ENCODE data around the gene CTCFL.

The CTCFL gene

GRCh38 chr20:57524511-57525176 lies at the start of gene CTCFL:
CTCFL (minus strand) TSS chr20:57525140; CDS start chr20:57524205, 935 bp downstream.
- DNase-seq (ENCODE audit: low read depth in 2 of 2), result no peak

- DNase-seq (ENCODE audit: low read depth in 2 of 2), result no peak
Measured at GRCh38 chr20:57573894-57574293, 49.0 kb upstream of the CTCFL start.

DNA sequence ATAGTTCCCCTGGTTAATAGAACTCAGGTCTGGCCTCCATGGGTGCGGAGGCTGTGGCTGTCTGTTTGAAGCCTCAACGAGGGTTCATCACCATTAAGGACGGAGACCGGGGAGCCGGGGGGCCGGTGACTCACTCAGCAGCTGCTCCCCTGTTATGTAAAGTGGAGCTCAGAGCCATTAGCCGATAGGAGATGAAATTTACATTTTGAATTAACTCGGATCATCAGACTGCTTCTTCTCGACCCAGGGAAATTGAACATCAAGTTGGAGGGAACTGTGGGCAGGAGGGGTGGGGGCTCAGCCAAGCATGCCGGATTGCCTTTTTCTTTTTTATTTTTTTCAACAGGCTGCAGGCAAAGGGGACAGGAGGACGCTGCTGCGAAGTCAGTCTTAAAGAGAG lies 48.3 kb upstream of the CTCFL start:
- DNase-seq (ENCODE audit: low read depth in 2 of 2), result no peak

- DNase-seq (ENCODE audit: low read depth in 2 of 2), result no peak
Measured at GRCh38 chr20:57571782-57572416, 47.0 kb upstream of the CTCFL start.

DNA sequence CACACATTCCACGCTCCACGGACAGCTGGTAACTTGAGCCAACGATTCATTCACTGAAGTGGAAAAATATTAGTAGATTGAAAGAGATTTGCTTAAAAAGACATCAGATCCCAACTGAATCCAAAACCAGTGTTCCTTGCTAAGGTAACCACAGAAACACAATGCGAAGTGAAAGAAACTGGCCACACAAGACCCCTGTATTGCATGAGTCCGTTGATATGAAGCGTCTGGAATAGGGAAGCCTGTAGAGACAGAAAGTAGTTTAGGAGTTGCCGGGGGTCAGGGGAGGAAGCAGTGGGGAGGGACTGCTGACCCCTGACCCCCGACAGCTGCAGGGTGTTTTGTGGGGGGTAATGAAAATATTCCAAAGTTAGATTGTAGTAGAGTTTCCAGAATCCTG lies 46.0 kb upstream of the CTCFL start:
- no peak for DNase-seq (ENCODE audit: low read depth in 2 of 2)

- DNase-seq (ENCODE audit: low read depth in 2 of 2), result no peak
Measured at GRCh38 chr20:57570145-57570850, 45.4 kb upstream of the CTCFL start.

GRCh38 chr20:57568960-57569359 lies 44.0 kb upstream of the CTCFL start:
- no peak for DNase-seq (ENCODE audit: low read depth in 2 of 2)

- DNase-seq (ENCODE audit: low read depth in 2 of 2), result no peak
Measured at GRCh38 chr20:57568088-57568896, 43.4 kb upstream of the CTCFL start.

DNA sequence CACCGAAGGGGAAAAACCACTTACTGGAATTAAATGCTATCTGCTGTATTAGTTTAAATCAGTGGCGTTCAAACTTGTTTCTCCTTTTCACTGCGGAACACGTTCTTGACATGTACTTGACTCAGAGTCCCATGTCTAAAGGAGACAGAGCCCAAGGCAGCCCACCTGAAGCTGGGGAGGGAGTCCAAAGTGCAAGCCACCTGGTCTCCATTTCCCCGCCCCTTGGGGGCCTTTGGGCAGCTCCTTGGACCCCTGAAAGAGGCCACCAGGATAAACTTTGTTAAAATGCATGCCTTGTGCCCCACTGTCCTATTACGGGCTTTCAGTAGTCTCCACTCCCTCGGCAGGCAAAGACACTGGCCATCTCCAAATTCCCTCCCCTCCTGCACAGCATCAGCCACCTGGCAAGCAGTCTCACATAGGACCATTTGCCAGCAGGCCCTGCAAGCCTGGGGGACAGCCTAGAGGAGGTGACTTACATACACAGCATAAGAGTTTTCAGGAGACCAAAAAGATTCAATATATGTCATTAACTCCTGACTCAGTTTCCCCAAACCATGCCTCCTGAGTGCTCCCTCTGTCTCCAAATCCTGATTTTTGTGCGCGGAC lies 42.6 kb upstream of the CTCFL start:
- no peak for DNase-seq (ENCODE audit: low read depth in 2 of 2)

DNA sequence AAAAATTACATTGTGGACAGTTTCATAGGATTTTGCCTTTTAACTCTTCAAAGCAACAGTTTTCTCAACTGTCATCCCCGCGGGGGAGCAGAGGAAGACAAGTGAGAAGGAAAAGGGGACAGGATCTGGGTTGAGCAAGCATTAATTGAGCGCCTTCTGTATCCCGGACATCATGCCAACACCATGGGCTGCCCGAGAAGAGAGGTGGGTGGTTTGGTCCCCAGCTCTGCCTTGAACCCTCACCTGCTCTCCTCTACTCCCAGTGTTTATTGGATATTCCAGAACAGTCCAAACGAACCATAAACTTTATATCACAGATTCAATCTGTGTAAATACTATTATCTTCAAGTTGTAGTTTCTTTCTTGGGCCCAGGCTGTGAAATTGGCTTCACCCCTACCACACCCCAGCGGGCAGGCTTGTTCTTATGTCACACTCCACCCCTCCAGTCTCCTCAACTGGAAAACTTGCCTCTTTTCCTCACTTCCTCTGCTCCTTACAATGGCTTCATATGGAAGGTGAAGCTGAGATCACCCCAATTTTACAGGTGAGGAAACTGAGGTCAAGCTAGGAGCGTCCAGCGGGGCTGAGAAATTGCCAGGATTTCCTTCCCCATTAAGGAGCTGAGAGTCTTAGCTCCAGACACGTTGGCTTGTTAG lies 42.0 kb upstream of the CTCFL start:
- DNase-seq (ENCODE audit: low read depth in 2 of 2), result no peak

DNA sequence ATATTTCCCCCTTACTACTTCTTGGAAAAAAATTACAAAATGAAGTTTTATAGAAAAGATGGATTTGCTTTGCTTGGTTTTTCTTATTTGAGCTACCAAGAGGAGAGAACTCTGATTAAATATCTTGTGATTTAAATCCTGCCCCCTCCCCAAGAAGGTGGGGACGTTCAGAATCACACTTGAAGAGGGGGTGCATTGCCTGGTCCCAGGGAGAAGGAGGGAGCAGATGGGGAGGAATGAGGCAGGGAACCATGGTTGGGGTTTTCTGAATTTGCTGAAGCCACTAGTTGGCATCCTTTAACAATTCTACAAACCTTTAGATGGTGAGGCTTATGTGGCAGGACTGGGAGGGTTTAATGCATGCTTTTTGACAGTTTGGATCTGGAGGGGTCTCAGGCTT lies 41.5 kb upstream of the CTCFL start:
- DNase-seq (ENCODE audit: low read depth in 2 of 2), result no peak

DNA sequence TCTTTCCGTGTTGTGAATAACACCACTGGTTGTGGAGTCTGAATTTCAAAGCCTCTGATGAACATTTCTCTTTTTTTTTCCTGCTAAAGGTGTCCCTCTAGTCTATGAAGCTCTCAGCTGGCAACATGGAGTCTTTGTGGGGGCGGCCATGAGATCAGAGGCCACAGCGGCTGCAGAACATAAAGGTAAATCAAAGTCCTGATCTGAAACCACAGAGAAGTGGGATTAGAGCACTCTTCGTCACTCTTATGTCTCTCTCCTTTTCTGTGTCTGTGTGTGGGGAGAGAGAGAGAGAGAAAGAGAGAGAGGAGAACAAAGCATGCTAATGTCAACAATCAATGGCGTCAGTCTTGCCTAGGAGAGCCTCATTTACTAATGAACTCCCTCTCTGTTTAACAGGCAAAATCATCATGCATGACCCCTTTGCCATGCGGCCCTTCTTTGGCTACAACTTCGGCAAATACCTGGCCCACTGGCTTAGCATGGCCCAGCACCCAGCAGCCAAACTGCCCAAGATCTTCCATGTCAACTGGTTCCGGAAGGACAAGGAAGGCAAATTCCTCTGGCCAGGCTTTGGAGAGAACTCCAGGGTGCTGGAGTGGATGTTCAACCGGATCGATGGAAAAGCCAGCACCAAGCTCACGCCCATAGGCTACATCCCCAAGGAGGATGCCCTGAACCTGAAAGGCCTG lies 40.2 kb upstream of the CTCFL start:
- DNase-seq (ENCODE audit: low read depth in 2 of 2), result no peak

- DNase-seq (ENCODE audit: low read depth in 2 of 2), result no peak
Measured at GRCh38 chr20:57564180-57564802, 39.4 kb upstream of the CTCFL start.

DNA sequence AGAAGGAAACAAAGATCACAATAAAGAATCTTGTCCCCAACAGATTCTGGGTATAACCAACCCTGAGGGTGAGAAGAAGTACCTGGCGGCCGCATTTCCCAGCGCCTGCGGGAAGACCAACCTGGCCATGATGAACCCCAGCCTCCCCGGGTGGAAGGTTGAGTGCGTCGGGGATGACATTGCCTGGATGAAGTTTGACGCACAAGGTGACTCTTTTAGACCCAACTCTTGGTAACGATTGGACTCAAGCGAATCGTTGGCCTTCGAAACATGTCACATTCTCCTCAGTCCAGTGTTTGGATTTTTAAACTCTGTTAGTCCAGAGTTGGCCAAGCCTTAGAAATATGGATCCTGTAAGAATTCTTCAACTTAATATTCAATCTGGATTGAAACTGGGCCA lies 38.6 kb upstream of the CTCFL start:
- DNase-seq (ENCODE audit: low read depth in 2 of 2), result no peak

- DNase-seq (ENCODE audit: low read depth in 2 of 2), result no peak
Measured at GRCh38 chr20:57562541-57563465, 37.9 kb upstream of the CTCFL start.

DNA sequence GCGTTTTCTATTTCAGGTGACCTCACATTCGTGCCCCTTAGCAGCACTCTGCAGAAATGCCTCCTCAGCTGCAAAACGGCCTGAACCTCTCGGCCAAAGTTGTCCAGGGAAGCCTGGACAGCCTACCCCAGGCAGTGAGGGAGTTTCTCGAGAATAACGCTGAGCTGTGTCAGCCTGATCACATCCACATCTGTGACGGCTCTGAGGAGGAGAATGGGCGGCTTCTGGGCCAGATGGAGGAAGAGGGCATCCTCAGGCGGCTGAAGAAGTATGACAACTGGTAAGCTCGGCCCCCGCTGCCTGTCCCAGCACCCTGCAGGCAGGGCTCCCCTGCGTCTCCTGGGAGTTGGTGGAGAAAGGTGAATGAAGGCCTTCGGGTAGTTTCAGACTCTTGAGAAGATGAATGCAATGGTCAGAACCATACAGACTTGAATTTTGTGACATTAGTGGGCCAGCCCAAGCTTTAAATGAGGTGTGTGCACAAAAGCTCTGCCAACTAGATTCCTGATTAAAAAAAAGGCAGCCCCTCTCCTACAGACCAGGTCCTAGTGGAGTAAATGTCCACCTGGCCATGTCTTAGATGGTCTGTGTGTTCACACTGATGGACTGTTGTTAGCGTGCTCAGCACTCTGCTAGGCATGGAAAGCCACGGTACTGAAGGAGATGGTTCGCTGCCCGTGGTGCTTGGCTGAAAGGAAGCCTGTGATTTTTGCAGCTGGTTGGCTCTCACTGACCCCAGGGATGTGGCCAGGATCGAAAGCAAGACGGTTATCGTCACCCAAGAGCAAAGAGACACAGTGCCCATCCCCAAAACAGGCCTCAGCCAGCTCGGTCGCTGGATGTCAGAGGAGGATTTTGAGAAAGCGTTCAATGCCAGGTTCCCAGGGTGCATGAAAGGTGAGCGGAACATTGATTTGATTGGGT lies 36.7 kb upstream of the CTCFL start:
- no peak for DNase-seq (ENCODE audit: low read depth in 2 of 2)

GRCh38 chr20:57560554-57561355 lies 35.8 kb upstream of the CTCFL start, which contains the start of gene PCK1:
PCK1 (plus strand) TSS chr20:57561110; CDS start chr20:57561412, 302 bp downstream.
- no peak for DNase-seq (ENCODE audit: low read depth in 2 of 2)

Data from stimulated activated CD8-positive, alpha-beta memory T cell treated with anti-CD3 and anti-CD28 coated beads, Interleukin-15, amount 100 ng/mL, for 4 hours (primary cell).